ENCODE results near the gene ZNF182.

- TF ChIP-seq CTCF (IDR thresholded peaks at IDR 0.05; ENCODE audit: low read depth, low read length, missing input control) (no peak), ATF3 (IDR thresholded peaks at IDR 0.05) (no peak), RAD21 (IDR thresholded peaks at IDR 0.05) (no peak), JUND (IDR thresholded peaks at IDR 0.05) (no peak), HNF4A (conservative IDR thresholded peaks at IDR 0.05) (no peak), HNF4G (IDR thresholded peaks at IDR 0.05) (no peak), GABPA (IDR thresholded peaks at IDR 0.05 in 1 of 2, conservative IDR thresholded peaks at IDR 0.05 in 1 of 2) (no peak), RXRA (IDR thresholded peaks at IDR 0.05) (no peak), TAF1 (conservative IDR thresholded peaks at IDR 0.05) (no peak), SP1 (IDR thresholded peaks at IDR 0.05) (no peak), MAX (IDR thresholded peaks at IDR 0.05) (no peak), REST (IDR thresholded peaks at IDR 0.05) (no peak), ZBTB33 (IDR thresholded peaks at IDR 0.05) (no peak), FOXA1 (IDR thresholded peaks at IDR 0.05) (no peak)
These were observed 11.1 kb downstream of the ZNF182 start for GRCh38 chrX:47992669-47993068.
